Natural killer cell (primary cell): ENCODE results near the gene WDFY4. TPM values are rescaled to one million over a fixed set of nuclear protein-coding genes. Genes with fewer than 3 reads are reported as not detected.

Source experiments
- ATAC-seq, 3 donors: fragments of 150-1000 bp in 2 of 3; fragments of 200-7000 bp in 1 of 3; cut with Tn5 transposase; 1 replicate in 1 of 3; 2 replicates in 2 of 3; pipeline ENCODE4 v1.10.0; 2021; ENCODE audit warnings: mild to moderate bottlenecking in 2 of 3, moderate library complexity in 2 of 3
- DNase-seq, 2 donors: peaks; one replicate each; pipeline versions ENCODE4 v3.0.0 to v3.0.0-alpha.2; 2013 to 2021; ENCODE audit warnings: mixed read lengths in 1 of 2
- H3K27ac ChIP-seq: one replicate; pipeline ENCODE4 v1.5.1; 2013; ENCODE audit warnings: mild to moderate bottlenecking, low read length
- H3K27me3 ChIP-seq: one replicate; pipeline ENCODE4 v1.6.1; 2013; ENCODE audit warnings: low read length; ENCODE audit not compliant: control insufficient read depth, insufficient read depth
- H3K36me3 ChIP-seq: one replicate; pipeline ENCODE4 v1.6.1; 2013; ENCODE audit warnings: low read length; ENCODE audit not compliant: control insufficient read depth, insufficient read depth
- H3K4me1 ChIP-seq: one replicate; pipeline ENCODE4 v1.6.1; 2013; ENCODE audit warnings: low read length; ENCODE audit not compliant: control insufficient read depth, insufficient read depth
- H3K4me3 ChIP-seq: one replicate; pipeline ENCODE4 v1.5.1; 2013; ENCODE audit warnings: low read length
- H3K9me3 ChIP-seq: one replicate; pipeline ENCODE4 v1.6.1; 2013; ENCODE audit warnings: low read length; ENCODE audit not compliant: control insufficient read depth, insufficient read depth
- H3K27ac Mint-ChIP-seq, 2 donors: one replicate each; pipeline ENCODE4 v1.8.0; 2022; ENCODE audit warnings: mild to moderate bottlenecking in 2 of 2, mixed read lengths in 2 of 2, moderate library complexity in 1 of 2
- H3K27me3 Mint-ChIP-seq, 2 donors: one replicate each; pipeline ENCODE4 v1.8.0; 2022; ENCODE audit warnings: low read depth in 2 of 2, mixed read lengths in 2 of 2
- H3K36me3 Mint-ChIP-seq: one replicate; pipeline ENCODE4 v1.8.0; 2022; ENCODE audit warnings: mixed read lengths
- H3K4me1 Mint-ChIP-seq, 2 donors: one replicate each; pipeline ENCODE4 v1.8.0; 2022; ENCODE audit warnings: mixed read lengths in 2 of 2
- H3K4me3 Mint-ChIP-seq: one replicate; pipeline ENCODE4 v1.8.0; 2022; ENCODE audit warnings: mild to moderate bottlenecking, moderate library complexity, mixed read lengths
- H3K9me3 Mint-ChIP-seq, 2 donors: one replicate each; pipeline ENCODE4 v1.8.0; 2022; ENCODE audit warnings: mixed read lengths in 2 of 2
- WGBS: methylation state at CpG from one replicate; pipeline ENCODE4 v1.1.7; 2013; ENCODE audit warnings: missing lambda C conversion rate; ENCODE audit not compliant: insufficient coverage; 5-methylcytosine and 5-hydroxymethylcytosine counted together
- intact Hi-C: fragments of 100-400 bp; cut with micrococcal nuclease; formaldehyde crosslinking; loops from one replicate; pipeline ENCODE4 v1.14.2; 2022
- total RNA-seq, 4 donors: library from RNA; stranded (reverse); fragments of 120-200 nt in 1 of 4; gene quantifications; one replicate each; pipeline versions ENCODE4 v1.2.3 to v1.2.4, GENCODE V29; 2013 to 2022
- TF ChIP-seq, protein P1 (sequence below): fragments of 200-600 bp; IDR thresholded peaks from one replicate; pipeline ENCODE4 v1.8.0; 2022; ENCODE audit warnings: antibody characterized with exemption

WDFY4 gene
- total RNA-seq, 3 donors from 2014 or later (not counting 1 experiment from before 2014, with no cell fraction given), result 1.7 to 8.4 (median 3.5) TPM

DNA sequence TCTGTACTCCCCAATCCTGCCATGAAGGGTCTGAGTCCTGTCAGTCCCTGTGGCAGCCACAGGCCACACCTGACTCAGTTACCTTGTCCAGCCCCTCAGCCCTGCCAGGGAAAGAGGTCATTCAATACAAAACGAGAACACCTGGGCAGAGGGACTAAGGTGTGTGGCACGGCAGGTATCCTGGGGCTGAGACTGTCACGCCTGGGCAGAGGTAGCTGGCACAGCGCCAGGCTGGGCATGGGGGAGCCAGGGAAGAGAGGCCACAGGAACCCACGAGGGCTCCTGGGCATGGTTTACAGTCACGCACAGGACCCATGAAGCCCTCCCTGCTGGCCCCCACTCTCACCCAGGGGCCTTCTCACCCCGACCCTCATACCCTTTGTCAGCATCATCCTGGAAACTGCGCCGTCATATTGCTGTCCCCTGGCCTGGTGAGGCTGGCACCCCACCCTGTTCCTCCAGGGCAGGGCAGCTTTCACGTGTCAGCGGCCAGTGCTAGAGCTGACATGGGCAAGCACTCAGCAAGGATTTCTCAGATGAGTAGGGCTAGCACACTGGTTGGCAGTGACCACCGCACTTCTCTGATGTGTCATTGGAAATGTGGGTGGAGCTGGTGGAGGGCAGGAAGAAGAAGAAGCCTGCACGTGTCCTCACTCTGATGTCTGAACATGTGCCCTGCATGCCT is 212.2 kb downstream of the WDFY4 start:
- ATAC-seq (no peak), DNase-seq (no peak)
- Histone ChIP-seq H3K27me3 (no peaks in the 10 kb centered on the region), H3K27ac (no peak overlapping the region), H3K4me3 (no peak overlapping the region), H3K36me3 (no peaks in the 10 kb centered on the region), H3K4me1 (no peaks in the 10 kb centered on the region), H3K9me3 (no peaks in the 10 kb centered on the region)
- Mint-ChIP-seq H3K27me3 (no peaks in the 10 kb centered on the region), H3K4me1 (no peaks in the 10 kb centered on the region), H3K4me3 (no peak overlapping the region), H3K9me3 (no peaks in the 10 kb centered on the region), H3K27ac (no peak overlapping the region), H3K36me3 (no peaks in the 10 kb centered on the region)
- intact Hi-C loops, result no loop called here
- TF ChIP-seq, protein P1, sequence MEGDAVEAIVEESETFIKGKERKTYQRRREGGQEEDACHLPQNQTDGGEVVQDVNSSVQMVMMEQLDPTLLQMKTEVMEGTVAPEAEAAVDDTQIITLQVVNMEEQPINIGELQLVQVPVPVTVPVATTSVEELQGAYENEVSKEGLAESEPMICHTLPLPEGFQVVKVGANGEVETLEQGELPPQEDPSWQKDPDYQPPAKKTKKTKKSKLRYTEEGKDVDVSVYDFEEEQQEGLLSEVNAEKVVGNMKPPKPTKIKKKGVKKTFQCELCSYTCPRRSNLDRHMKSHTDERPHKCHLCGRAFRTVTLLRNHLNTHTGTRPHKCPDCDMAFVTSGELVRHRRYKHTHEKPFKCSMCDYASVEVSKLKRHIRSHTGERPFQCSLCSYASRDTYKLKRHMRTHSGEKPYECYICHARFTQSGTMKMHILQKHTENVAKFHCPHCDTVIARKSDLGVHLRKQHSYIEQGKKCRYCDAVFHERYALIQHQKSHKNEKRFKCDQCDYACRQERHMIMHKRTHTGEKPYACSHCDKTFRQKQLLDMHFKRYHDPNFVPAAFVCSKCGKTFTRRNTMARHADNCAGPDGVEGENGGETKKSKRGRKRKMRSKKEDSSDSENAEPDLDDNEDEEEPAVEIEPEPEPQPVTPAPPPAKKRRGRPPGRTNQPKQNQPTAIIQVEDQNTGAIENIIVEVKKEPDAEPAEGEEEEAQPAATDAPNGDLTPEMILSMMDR, result no peak
- WGBS, result 88% methylated on average over 13 of the region's 13 CpGs

DNA sequence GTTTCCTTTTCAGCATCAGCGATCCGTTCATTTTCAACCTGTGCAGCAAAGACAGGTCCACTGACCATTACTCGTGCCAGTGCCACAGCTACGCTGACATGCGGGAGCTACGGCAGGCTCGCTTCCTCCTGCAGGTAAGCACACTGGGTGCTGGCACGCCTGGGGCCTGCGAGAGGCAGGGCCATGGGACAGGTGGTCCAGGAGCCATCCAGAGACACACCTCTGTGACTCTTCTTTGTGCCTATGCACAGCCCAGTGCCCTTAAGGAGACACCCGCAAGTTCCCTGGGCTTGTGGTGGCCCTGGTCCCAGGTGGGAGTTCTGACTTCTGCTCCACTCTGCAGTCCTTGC is 212.7 kb downstream of the WDFY4 start:
- H3K4me1 ChIP-seq, result no peaks in the 10 kb centered on the region
- Mint-ChIP-seq H3K27ac (no peak overlapping the region), H3K4me3 (no peak overlapping the region), H3K9me3 (no peaks in the 10 kb centered on the region), H3K4me1 (no peaks in the 10 kb centered on the region), H3K27me3 (no peaks in the 10 kb centered on the region), H3K36me3 (no peaks in the 10 kb centered on the region)
- no peaks in the 10 kb centered on the region for H3K36me3 ChIP-seq
- TF ChIP-seq, protein P1, result no peak
- no peak overlapping the region for H3K27ac ChIP-seq
- H3K9me3 ChIP-seq, result no peaks in the 10 kb centered on the region
- H3K27me3 ChIP-seq, result no peaks in the 10 kb centered on the region
- ATAC-seq (no peak), DNase-seq (no peak)
- 94% methylated on average over 10 of the region's 10 CpGs for WGBS
- intact Hi-C loops, result no loop called here
- H3K4me3 ChIP-seq, result no peak overlapping the region

DNA sequence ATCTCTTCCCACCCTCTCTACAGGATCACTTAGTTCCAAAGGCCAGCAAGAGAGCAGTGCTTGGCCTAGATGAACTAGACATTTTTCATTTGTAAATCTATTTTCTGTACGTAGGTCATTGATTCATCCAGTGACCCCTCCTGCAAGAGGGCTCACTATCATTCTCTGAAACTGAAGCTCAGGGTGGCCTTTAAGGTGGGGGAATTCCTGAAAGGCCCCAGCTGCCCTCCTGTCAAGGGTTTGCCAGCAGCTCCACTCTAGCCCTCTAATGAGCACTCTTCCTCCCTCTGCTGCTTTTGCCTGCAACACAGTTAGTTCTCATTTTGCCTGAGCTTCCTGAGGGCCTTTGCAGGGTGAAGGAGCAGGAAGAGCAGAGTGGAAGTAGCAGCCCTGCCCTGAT is 213.8 kb downstream of the WDFY4 start:
- ATAC-seq, result no peak
- Mint-ChIP-seq H3K4me3 (no peak overlapping the region), H3K4me1 (no peaks in the 10 kb centered on the region), H3K27ac (no peak overlapping the region), H3K9me3 (no peaks in the 10 kb centered on the region), H3K27me3 (no peaks in the 10 kb centered on the region), H3K36me3 (no peaks in the 10 kb centered on the region)
- intact Hi-C loops, result no loop called here
- no peak overlapping the region for H3K27ac ChIP-seq
- H3K27me3 ChIP-seq, result no peaks in the 10 kb centered on the region
- TF ChIP-seq, protein P1, result no peak
- no peak for DNase-seq
- WGBS, result 83% methylated on average over 1 of the region's 1 CpG
- no peaks in the 10 kb centered on the region for H3K4me1 ChIP-seq
- H3K36me3 ChIP-seq, result no peaks in the 10 kb centered on the region
- H3K9me3 ChIP-seq, result no peaks in the 10 kb centered on the region
- no peak overlapping the region for H3K4me3 ChIP-seq

DNA sequence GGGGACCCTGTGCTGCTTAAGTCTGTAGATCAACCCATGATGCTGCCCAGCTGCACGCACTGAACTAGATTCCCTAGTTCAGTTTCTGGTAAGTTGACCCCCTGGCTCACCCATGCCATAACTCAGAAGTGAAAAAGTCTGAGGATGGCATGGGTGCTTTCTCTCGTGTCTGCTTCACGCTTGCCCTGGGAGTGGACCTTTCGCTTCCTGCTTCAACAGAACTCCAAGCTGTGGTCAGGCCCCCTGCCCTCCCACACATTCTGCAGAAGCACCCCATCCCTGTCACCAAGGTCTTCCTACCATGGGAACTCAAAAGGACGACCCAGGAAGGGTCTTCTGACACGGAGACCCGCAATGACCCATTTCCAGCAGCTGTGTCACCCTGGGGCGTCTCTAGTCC is 215.1 kb downstream of the WDFY4 start:
- Mint-ChIP-seq H3K4me3 (no peak overlapping the region), H3K4me1 (no peaks in the 10 kb centered on the region), H3K27me3 (no peaks in the 10 kb centered on the region), H3K9me3 (no peaks in the 10 kb centered on the region), H3K27ac (no peak overlapping the region), H3K36me3 (no peaks in the 10 kb centered on the region)
- H3K27ac ChIP-seq, result no peak overlapping the region
- DNase-seq, result no peak
- ATAC-seq, result no peak
- intact Hi-C loops, result no loop called here
- TF ChIP-seq, protein P1, result no peak
- H3K4me1 ChIP-seq, result no peaks in the 10 kb centered on the region
- H3K9me3 ChIP-seq, result no peaks in the 10 kb centered on the region
- H3K4me3 ChIP-seq, result no peak overlapping the region
- 87% methylated on average over 7 of the region's 8 CpGs for WGBS
- H3K27me3 ChIP-seq, result no peaks in the 10 kb centered on the region
- H3K36me3 ChIP-seq, result no peaks in the 10 kb centered on the region
